DOHH2 (cell line): Measurements from ENCODE around the gene CDC42SE2.

Experiments
- H3F3A ChIP-seq: fragments of 200-600 bp; sonication (generic), shearing (Covaris generic); 2 replicates; pipeline ENCODE4 v1.6.0; 2016; ENCODE audit warnings: antibody characterized with exemption, mild to moderate bottlenecking; ENCODE audit not compliant: control insufficient read depth, insufficient read depth
- H3K27ac ChIP-seq: fragments of 200-600 bp; sonication (generic); 2 replicates; pipeline ENCODE4 v1.5.1; 2014; ENCODE audit warnings: low read depth, mild to moderate bottlenecking, low read length, moderate library complexity
- H3K27me3 ChIP-seq: fragments of 200-600 bp; sonication (generic); 2 replicates; pipeline ENCODE4 v1.6.1; 2014; ENCODE audit warnings: mild to moderate bottlenecking, low read length, mixed read lengths; ENCODE audit not compliant: control insufficient read depth
- H3K36me3 ChIP-seq: fragments of 200-600 bp; sonication (generic); 2 replicates; pipeline ENCODE4 v1.6.1; 2014; ENCODE audit warnings: mild to moderate bottlenecking, low read length, moderate library complexity, mixed read lengths; ENCODE audit not compliant: control insufficient read depth
- H3K4me1 ChIP-seq: fragments of 200-600 bp; sonication (generic); 2 replicates; pipeline ENCODE4 v1.6.1; 2014; ENCODE audit warnings: mild to moderate bottlenecking, low read length, mixed read lengths; ENCODE audit not compliant: control insufficient read depth
- H3K4me2 ChIP-seq: fragments of 200-600 bp; sonication (generic); 2 replicates; pipeline ENCODE4 v1.6.0; 2014; ENCODE audit warnings: mild to moderate bottlenecking, low read length, moderate library complexity
- H3K4me3 ChIP-seq: fragments of 200-600 bp; sonication (generic); 2 replicates; pipeline ENCODE4 v1.5.1; 2014; ENCODE audit warnings: mild to moderate bottlenecking, low read length, mixed read lengths
- H3K79me2 ChIP-seq: fragments of 200-600 bp; sonication (generic); 2 replicates; pipeline ENCODE4 v1.6.1; 2014; ENCODE audit warnings: mild to moderate bottlenecking, low read length, mixed read lengths; ENCODE audit not compliant: control insufficient read depth
- H3K9me2 ChIP-seq: fragments of 200-600 bp; sonication (generic); replicated peaks from 2 replicates; pipeline ENCODE4 v1.6.1; 2014; ENCODE audit warnings: mild to moderate bottlenecking, low read length, mixed read lengths; ENCODE audit not compliant: control insufficient read depth
- H3K9me3 ChIP-seq: fragments of 200-600 bp; sonication (generic); 2 replicates; pipeline ENCODE4 v1.6.1; 2014; ENCODE audit warnings: antibody characterized with exemption, low read length, mixed read lengths; ENCODE audit not compliant: control insufficient read depth, insufficient read depth
- H4K20me1 ChIP-seq: fragments of 200-600 bp; sonication (generic); 2 replicates; pipeline ENCODE4 v1.6.0; 2014; ENCODE audit warnings: low read depth, mild to moderate bottlenecking, antibody characterized with exemption, low read length, moderate library complexity; ENCODE audit not compliant: control insufficient read depth, insufficient read depth
- EZH2phosphoT487 ChIP-seq: fragments of 200-600 bp; sonication (generic); IDR thresholded peaks from 2 replicates; pipeline ENCODE4 v1.6.1; 2017; ENCODE audit warnings: borderline replicate concordance, mild to moderate bottlenecking, antibody characterized with exemption, low read length, moderate library complexity, mixed read lengths
- TF ChIP-seq, protein P1 (sequence below): fragments of 200-600 bp; sonication (generic); IDR thresholded peaks from one replicate; pipeline ENCODE4 v1.5.1; 2014; ENCODE audit warnings: antibody characterized with exemption, mild to moderate bottlenecking, low read depth, low read length; ENCODE audit not compliant: poor library complexity, severe bottlenecking

The CDC42SE2 gene

DNA sequence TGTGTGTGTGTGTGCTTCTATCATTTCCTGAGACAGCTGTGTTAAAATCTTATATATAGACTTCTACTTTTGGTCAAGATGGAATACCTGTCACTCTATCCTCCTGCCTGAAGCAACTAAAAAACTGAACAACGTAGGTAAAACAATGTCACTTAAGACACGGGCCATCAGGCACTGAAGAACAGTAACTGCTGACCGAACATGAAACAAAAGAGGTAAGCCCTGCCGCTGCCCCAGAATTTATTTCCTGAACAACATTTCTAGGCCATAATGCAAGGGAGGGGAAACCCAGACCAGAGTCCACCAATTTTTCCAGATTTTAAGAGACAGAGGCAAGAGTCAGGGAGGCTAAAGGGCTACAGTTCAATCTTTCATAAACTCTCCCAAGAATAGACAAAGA lies 156.0 kb downstream of the CDC42SE2 start:
- Histone ChIP-seq H3F3A (peaks cover 8% of the 10 kb centered on the region), H3K4me3 (no peak overlapping the region), H3K9me3 (no peaks in the 10 kb centered on the region), H3K27me3 (no peaks in the 10 kb centered on the region), H3K4me1 (peaks cover 30% of the 10 kb centered on the region), H3K9me2 (no peaks in the 10 kb centered on the region), H3K27ac (no peak overlapping the region), H4K20me1 (no peaks in the 10 kb centered on the region), H3K79me2 (0 out of 2 replicates have a peak, but pooled peaks cover 3% of the 10 kb centered on the region), H3K36me3 (peaks cover 49% of the 10 kb centered on the region), H3K4me2 (no peak overlapping the region)
- no peak for TF ChIP-seq EZH2phosphoT487
- TF ChIP-seq, protein P1, sequence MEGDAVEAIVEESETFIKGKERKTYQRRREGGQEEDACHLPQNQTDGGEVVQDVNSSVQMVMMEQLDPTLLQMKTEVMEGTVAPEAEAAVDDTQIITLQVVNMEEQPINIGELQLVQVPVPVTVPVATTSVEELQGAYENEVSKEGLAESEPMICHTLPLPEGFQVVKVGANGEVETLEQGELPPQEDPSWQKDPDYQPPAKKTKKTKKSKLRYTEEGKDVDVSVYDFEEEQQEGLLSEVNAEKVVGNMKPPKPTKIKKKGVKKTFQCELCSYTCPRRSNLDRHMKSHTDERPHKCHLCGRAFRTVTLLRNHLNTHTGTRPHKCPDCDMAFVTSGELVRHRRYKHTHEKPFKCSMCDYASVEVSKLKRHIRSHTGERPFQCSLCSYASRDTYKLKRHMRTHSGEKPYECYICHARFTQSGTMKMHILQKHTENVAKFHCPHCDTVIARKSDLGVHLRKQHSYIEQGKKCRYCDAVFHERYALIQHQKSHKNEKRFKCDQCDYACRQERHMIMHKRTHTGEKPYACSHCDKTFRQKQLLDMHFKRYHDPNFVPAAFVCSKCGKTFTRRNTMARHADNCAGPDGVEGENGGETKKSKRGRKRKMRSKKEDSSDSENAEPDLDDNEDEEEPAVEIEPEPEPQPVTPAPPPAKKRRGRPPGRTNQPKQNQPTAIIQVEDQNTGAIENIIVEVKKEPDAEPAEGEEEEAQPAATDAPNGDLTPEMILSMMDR, result no peak

DNA sequence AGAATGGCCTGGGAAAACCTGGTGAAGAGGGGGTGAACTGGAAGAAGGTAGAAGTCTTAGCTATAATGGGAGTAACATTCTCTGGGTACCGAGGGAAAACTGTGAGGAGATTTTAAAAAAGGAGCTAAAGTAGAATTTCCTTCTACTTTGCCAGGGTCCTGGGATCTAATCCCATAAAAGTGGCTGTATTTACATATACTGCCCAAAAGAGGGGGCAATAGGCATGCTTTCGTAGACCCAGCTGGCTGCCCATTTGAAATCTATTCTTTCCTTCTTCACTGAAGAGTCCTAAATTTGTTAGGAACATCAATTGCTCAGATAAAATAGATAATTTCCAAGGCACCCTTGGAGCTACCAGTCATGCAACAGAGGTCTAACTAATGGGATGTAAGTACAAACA lies 159.2 kb downstream of the CDC42SE2 start:
- H3K4me1 ChIP-seq, result no peaks in the 10 kb centered on the region
- H3K27ac ChIP-seq, result no peak overlapping the region
- H3K36me3 ChIP-seq, result peaks cover 62% of the 10 kb centered on the region
- H3K9me3 ChIP-seq, result no peaks in the 10 kb centered on the region
- H3F3A ChIP-seq, result peaks cover 13% of the 10 kb centered on the region; the same call in 1 of the 2 replicates
- no peaks in the 10 kb centered on the region for H4K20me1 ChIP-seq
- no peaks in the 10 kb centered on the region for H3K27me3 ChIP-seq
- no peaks in the 10 kb centered on the region for H3K9me2 ChIP-seq
- H3K79me2 ChIP-seq, result no peaks in the 10 kb centered on the region
- H3K4me2 ChIP-seq, result no peak overlapping the region
- H3K4me3 ChIP-seq, result no peak overlapping the region
- TF ChIP-seq EZH2phosphoT487, result no peak
- TF ChIP-seq, protein P1, result peak; percentile 57

DNA sequence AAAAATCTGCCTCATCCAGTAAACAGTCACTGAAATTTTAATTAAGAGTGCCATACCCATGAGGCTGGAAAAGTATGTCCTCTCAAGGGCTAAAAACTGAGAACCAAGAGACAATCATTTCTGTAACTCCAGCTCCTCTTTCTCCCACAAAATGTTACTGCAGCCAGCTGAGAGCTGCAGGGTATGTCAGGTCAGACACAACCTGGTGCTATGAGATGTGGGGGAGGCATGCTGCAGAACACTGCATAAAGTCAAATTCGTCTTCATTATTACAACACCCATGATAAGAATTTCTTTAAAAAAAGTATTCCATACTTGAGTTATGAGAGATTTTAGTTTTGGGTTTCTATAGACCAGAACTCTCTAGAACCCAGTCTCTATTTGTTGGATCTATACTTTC lies 162.2 kb downstream of the CDC42SE2 start:
- no peaks in the 10 kb centered on the region for H4K20me1 ChIP-seq
- H3K4me1 ChIP-seq, result no peaks in the 10 kb centered on the region
- no peak overlapping the region for H3K27ac ChIP-seq
- no peak overlapping the region for H3K4me3 ChIP-seq
- no peaks in the 10 kb centered on the region for H3K27me3 ChIP-seq
- H3K9me2 ChIP-seq, result no peaks in the 10 kb centered on the region
- H3F3A ChIP-seq, result peaks cover 15% of the 10 kb centered on the region; the same call in 1 of the 2 replicates
- H3K36me3 ChIP-seq, result peaks cover 86% of the 10 kb centered on the region
- TF ChIP-seq EZH2phosphoT487, result no peak
- TF ChIP-seq, protein P1, result no peak
- no peak overlapping the region for H3K4me2 ChIP-seq
- H3K9me3 ChIP-seq, result no peaks in the 10 kb centered on the region
- H3K79me2 ChIP-seq, result 0 out of 2 replicates have a peak, but pooled peaks cover 6% of the 10 kb centered on the region
